DMS79 treated with DMSO at 0.1 percent for 48 hours (cell line): ENCODE data around the gene ATF5.
A peak's percentile ranks its signal among the peaks of the same experiment; 100 is the strongest.
"Not testable (repeated sequence)": the region's sequence is repeated elsewhere in the genome, so short reads cannot be mapped to it uniquely, and the experiment has no call there.

Experiments
- DNase-seq: peaks from one replicate; lab custom pipeline; 2025; lab: John Stamatoyannopoulos, UW

Gene ATF5

DNA sequence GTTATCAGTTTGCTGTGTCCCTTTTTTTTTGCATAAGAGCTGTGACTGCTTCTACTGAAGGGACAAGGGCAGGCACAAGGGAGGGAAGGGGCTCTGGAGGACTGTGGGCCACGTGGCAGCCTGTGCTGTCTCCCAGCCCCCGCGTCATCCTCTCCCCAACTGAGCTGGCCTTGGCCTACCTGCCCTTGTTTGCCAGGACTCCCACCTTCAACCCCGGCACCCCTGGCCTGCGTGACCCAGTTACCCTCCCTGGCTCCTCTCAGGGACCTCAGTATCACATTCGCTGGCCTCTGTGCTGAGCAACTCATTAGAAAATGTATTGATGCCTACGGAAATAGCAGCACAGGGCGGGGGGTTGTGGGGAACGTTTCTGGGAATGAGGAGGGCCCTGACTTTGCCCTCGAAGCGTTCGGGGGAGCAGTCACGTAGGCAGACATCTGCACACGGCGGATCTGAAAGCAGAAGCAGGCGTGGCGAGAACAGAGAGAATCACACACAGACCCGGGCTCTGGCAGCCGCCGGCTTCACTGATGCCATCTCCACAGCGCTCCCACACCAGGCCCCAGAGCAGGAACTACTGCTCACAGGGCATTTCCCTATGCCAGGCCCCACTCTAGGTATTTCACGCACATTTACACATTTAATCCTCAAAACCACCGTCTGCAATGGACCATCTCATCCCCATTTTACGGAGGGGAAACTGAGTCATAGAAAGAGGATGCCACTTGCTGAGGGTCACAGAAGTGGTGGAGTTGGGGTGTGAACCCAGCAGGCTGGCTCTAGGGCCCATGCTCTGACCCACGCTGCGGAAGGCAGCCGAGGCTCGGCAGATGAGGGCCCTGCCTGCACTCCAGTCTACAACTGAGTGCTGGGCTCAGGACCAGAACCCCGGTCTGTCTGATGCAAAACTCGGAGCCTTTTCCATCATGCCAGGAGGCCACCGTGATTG lies 5.7 kb upstream of the ATF5 start:
- no peak for DNase-seq

DNA sequence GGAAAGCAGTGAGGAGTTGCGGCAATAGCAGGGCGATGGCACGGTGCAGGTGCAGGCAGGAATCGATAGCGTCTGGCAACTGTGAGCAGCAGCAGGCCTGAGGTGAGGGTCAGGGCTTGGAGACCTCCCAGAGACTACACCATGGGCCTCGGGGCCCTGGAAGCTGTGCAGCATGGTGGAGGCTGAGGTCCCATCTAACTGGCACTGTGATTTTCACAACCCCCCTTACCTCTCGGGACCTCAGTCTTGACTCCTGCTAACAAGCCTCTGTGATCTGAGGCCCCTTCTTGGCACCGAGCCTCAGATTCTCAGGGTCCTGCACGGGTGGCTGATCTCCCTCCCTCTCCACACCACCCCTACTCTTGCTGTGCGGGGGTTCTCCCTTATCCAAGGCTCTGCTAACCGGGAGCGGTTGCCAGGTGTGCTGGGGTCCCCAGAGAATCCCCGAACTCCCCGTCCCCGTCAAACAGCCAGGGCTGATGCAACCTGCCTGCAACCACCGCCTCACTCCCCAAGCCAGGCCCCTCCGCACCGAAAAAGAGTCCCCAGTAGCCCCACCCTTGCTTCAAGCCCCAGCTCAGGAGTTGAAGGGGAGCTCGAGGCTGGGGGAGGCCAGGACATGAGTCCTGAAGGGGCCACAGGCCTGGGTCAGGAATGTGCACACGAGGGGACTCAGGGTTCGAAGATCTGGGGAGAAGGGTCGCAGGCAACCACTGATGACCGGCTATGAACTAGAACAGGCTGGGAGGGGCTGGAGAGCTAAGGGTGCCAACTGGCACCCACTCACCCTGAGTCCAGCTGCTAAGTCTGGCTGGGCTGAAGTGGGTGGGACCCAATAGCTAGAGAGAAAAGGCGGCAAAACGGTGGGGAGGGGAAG lies 4.8 kb upstream of the ATF5 start:
- DNase-seq: no peak

DNA sequence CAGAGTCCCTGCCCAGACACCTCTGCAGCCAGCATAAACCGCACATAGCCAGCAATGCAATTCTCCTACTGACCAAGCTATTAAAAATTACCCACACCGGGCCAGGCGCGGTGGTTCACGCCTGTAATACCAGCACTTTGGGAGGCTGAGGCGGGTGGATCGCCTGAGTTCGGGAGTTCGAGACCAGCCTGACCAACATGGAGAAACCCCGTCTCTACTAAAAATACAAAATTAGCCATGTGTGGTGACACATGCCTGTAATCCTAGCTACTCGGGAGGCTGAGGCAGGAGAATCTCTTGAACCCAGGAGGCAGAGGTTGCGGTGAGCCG lies 4.2 kb upstream of the ATF5 start:
- DNase-seq: not testable (repeated sequence)

DNA sequence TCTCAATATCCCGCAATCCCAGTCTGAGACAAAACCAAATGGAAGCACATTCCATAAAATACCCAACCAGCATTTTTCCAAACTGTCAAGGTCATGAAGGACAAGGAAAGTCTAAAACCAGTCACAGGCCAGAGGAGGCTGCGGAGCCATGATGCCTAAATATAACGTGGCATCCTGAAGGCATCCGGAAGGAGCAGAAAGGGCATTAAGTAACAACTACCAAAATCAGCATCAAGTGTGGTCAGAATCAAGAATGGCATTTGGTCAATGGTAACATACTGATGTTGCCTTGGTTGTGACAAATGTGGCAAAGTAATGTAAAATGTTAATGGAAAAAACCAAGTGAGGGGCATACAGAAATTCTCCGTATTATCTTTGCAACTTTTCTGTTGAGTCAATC lies 3.5 kb upstream of the ATF5 start:
- no peak for DNase-seq

DNA sequence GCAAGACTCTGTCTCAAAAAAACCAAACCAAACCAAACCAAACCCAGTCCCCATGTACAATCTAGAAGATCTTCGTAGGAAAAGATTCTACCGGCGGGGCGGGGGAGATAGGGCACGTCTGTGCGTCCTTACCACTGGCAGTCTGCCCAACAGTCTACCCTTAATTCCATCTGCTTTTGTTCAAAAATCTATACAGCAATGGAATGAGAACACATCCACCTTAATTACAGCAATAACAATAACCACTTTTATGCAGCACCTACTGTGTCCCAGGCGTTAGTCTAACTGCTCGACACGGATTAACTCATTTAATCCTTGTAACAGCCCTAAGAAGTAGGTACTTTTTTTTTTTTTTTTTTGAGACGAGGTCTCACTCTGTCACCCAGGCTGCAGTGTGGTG lies 2.5 kb upstream of the ATF5 start:
- no peak for DNase-seq

DNA sequence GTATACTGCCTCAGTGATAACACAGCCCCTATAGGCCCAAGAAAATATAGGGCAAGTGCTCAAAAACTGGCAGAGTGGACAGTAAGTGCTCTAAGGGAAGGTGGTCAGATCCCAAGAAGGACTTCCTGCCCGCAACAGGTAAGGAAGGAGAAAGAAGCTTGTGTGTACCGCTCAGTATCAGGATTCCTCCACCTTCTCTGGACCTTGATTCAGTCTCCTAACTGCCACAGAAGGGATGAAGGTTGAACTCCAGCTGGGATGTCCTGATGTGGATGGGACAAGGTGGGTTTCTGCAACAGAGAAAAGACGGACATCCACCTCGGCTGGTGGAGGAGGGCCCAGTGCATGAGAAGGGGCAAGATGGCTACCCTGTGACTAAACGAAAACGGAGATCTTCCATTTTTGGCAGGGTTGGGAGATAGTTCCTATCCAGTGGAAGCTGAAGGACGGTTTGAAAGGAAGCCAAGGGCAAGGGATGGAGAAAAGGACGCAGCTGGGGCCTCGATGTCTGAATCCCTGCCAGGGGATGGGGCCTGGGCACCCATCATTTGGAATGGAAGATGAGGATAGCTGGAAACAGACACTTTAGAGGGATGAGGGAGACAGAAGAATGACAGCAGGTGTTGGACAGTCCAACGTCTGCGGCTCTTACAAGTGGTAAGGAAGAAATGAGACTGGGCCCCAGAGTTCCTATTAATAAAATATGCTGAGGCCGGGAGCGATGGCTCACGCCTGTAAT lies 1.3 kb upstream of the ATF5 start:
- no peak for DNase-seq

DNA sequence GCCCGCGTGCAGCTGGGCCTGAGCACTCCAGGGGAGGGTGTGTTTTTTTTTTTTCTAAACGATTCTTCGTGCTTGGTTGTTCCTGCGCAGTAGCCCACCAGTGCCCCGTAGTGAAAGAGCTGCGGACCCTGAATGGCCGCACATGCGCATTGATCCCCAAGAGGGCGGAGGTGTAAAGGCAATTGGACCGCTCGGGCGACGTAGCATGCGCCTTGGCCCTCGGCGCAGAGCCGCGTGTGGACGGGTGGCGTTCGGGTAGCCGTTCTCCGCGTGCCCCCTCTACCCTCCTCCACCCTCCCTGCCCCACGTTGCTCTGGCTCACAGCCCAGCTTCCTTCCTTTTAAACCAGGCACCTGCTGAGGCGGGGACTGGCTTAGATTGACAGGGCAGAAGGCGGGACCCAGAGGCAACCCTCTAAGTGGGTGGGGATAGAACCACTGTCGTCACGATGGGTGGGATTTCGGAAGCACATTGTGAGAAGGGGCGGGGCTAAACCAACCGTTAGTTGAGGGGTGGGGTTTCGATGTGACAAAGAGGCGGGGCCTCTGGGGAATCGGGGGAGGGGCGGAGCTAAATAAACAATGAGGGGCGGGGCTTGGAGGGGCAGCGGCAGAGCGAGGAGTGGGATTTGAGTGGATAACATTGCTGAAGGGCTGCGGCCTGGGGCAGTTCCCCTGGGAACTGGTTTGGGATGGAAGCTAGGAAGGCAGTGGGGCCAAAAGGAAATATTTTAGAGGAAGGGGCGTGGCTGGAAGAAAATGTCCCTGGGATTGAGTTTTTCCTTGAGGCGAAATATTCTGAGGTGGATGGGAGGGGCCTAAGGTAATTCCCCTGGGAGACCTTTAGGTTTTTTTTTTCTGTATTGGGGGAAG lies 842 bp downstream of the ATF5 start:
- peak; percentile 93 for DNase-seq

DNA sequence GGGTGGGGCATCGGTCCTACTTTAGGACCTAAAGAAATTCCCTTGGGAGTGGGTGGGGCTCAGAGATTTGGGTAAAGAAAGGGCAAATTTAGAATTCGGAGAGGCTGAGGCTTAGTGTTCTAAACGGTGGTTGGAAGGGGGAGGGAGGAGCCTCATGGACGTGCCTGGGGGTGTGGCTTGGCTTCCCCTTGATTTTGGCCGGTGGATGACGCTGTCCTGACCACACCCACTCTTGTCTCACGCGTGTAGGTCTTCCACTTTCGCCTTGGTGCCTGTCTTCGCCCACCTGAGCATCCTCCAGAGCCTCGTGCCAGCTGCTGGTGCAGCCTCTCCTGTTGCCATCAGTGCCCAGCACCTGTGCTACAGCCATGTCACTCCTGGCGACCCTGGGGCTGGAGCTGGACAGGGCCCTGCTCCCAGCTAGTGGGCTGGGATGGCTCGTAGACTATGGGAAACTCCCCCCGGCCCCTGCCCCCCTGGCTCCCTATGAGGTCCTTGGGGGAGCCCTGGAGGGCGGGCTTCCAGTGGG lies 1.5 kb downstream of the ATF5 start:
- no peak for DNase-seq

DNA sequence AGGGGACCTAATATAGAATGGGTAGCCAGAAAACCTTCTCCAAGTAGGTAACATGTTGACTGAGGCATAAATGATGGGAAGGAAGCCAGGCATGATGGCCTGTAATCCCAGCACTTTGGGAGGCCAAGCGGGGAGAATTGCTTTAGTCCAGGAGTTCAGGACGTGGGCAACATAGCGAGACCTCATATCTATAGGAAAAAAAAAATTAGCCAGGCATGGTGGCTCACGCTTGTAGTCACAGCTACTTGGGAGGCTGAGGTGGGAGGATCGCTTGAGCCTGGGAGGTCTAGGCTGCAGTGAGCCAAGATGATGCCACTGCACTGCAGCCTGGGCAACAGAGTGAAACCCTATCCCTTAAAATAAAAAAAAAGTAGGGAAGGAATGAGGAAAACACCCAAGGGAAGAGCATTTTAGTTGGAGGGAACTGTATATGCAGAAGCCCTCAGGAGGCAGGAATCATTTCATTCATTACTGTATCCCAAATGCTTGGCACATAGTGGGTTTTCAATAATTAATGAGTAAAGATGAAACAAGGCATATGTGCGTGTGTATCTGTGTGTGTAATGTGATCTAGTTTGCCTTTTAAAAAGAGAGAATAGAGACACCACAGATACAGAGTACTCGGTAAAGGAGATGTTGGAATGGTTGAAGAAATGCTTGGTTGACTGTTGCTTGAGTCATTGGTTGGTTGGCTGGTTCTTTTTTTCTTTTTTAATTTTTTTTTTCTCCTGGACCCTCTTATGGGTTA lies 2.5 kb downstream of the ATF5 start:
- DNase-seq: no peak

DNA sequence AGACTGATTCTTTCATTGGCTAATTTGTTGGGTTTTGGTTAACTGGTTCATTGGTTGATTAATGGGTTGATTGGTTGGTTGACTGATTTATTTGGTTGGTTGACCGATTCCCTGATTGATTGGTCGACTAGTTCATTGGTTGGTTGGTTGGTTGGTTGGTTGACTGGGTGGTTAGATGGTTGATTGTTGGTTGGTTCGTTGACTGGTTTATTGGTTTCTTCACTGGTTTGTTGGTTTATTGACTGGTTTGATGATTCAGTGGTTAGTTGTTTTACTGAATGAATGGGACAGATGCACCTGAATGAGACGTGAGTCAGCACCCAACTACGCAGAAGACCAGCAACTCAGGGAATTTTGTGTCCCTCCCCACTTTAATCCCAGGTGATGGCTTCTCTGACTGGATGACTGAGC lies 3.0 kb downstream of the ATF5 start:
- DNase-seq: no peak

DNA sequence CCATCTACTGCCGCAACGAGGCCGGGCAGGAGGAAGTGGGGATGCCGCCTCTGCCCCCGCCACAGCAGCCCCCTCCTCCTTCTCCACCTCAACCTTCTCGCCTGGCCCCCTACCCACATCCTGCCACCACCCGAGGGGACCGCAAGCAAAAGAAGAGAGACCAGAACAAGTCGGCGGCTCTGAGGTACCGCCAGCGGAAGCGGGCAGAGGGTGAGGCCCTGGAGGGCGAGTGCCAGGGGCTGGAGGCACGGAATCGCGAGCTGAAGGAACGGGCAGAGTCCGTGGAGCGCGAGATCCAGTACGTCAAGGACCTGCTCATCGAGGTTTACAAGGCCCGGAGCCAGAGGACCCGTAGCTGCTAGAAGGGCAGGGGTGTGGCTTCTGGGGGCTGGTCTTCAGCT lies 3.7 kb downstream of the ATF5 start:
- no peak for DNase-seq

DNA sequence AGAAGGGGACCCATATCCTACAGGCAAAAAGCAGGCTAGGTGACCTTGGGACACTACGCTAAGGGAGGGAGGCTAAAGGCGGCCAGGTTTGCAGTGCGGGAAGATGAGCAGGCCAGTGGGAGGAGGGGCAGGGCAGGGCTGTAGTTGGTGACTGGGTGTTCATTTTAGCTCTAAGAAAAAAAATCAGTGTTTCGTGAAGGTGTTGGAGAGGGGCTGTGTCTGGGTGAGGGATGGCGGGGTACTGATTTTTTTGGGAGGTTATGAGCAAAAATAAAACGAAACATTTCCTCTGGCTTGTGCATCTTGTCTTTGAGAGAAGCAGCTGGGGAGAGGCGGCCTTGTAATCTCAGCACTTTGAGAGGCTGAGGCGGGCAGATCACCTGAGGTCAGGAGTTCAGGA lies 4.6 kb downstream of the ATF5 start:
- DNase-seq: no peak

DNA sequence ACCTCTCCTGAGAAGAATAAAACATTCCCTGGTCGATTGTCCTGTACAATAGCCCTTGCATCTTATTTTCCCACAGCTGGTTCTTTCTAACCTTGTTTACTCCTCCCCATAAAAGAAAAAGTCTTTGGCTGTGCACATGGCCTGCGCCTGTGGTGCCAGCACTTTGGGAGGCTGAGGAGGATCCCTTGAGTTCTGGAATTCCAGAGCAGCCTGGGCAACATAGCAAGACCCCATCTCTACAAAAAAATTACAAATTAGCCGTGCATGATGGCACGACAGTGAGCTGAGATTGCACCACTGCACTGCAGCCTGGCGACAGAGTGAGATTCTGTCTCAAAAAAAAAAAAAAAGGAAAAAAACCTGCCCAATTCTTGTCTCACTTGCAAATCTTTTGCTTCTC lies 7.5 kb downstream of the ATF5 start:
- no peak for DNase-seq

DNA sequence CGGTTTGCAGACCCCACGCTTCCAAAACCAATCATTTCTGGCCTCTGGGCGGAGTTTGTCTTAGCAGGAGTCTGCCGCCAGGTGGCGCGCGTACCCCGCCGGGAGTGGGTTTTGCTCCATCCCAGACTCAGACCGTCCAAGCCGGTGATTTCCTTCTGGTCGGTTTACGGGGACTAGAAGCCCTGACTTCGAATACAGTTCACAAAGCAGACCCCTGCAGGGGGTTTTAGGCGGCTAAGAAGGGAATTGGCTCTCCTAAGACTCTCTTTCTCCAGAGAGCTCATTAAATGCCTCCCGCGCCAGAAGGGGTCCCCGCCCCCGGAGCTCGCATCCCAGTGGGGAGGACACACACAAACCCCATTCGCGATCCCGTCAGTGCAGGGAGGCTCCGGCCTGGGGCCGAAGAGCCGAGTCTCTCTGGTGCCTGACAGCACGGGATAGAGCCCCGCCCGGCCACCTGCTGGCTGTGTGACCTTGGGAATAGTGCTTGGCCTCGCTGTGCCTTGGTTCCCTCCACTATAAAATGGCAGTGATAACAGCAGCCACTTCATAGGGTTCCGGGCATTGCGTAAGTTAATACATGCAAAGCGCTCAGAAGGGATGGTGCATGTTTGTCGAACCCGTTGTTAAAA lies 8.9 kb downstream of the ATF5 start:
- DNase-seq: peak; percentile 62

DNA sequence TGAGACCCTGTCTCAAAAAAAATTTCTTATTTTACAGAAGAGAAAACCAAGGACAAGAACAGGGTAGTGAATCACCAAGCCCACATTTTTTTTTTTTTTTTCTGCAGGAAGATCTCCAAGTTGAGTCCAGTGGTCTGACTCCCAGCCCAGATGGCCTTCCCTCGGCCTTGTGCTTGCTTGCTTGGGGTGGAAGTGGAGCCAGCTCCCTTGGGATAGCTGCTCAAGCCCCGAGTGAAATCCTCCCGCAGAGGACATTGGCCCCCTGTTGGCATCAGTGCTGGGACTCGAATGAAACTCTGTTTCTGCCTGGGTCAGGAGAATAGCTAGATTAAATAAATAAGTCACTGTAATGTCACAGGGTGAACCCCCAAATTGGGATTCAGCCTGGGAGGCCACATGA lies 9.7 kb downstream of the ATF5 start:
- no peak for DNase-seq

DNA sequence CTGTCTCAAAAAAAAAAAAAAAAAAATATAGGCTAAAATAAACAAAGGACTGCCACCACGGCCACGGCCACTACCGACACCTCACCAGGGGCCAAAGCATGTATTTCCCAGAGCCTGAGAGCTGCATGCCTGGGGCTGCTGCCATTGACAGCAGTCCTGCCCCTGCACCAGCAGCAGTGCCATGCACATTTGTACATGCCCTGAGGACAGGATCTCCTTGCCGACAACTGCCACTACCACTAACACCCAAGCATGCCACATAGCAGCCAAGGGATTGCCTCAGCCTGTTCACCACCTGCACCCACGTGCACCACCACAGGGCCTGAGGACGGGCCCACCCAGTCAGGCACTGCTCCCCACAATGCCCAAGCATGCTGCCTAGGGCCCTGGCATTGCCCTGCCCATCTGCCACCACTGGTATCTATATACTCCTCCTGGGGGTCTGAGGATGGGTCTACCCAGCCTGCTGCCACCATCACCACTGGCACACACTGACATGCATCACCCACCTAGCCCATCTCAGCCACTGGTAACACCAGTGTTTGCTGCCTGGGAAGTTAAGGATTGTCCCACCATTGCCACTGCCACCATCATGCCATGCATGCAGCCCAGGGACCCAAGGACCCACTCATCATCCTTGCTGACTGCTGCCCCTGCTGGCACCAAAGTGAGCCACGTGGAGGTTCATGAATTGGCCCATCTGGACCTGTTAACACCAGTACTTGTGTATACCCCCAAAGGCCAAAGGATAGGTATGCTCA lies 10.9 kb downstream of the ATF5 start:
- no peak for DNase-seq

DNA sequence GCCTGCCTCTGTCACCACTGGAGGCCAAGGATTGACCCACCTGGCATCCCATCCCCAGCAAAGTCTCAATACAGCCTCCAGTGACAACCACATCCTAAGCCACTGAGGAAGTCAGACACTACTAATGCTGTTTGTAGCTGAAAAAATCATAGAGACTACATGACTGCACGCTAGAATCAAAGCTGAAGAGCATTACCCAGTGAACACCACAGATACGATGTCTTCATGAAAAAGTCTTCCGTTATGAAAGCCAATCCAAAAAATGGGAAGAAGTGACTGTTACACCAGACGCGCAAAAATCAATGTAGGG lies 11.4 kb downstream of the ATF5 start:
- DNase-seq: no peak

DNA sequence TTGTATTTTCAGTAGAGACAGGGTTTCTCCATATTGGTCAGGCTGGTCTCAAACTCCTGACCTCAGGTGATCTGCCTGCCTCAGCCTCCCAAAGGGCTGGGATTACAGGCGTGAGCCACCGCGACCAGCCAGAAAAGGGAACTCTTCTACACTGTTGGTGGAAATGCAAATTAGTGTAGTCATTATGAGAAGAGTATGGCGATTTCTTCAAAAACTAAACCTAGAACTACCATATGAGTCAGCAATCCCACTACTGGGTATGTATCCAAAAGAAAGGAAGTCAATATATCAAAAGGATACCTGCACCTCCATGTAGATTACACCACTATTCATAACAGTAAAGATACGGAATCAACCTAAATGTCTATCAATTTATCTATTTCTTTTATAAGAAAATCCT lies 15.6 kb downstream of the ATF5 start:
- DNase-seq: not testable (repeated sequence)

DNA sequence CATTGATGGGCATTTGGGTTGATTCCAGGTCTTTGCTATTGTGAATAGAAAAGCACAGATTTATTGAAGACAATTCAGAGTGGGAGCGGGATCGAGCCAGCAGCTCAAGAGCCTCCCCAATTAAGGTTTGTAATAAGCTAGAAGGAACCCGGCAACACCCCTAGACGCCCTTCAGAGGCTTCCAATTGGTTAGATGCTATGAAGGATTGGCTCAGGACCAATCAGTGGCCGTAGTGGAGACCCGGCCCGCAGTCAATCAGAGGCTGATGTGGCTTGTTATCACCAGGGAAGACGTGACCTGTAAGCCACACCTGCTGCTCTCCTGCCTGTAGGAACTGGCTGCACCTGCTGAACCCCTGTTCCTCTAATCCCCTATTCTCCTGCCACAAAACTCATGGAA lies 17.4 kb downstream of the ATF5 start:
- no peak for DNase-seq
